H7 (cell line): ENCODE results near the gene GJB2. TPM values are rescaled to one million over a fixed set of nuclear protein-coding genes. Genes with fewer than 3 reads are reported as not detected.
"Not testable (repeated sequence)": the region's sequence is repeated elsewhere in the genome, so short reads cannot be mapped to it uniquely, and the experiment has no call there.

Source experiments
- DNase-seq: peaks from one replicate; pipeline ENCODE4 v3.0.0; 2012
- H3K27me3 ChIP-seq: 2 replicates; pipeline ENCODE4 v1.6.0; 2011; ENCODE audit warnings: mild to moderate bottlenecking, low read length; ENCODE audit not compliant: control insufficient read depth, insufficient read depth
- H3K36me3 ChIP-seq: replicated peaks from 2 replicates; pipeline ENCODE4 v1.5.1; 2011; ENCODE audit warnings: low read length; ENCODE audit not compliant: control insufficient read depth, insufficient read depth
- H3K4me3 ChIP-seq: 2 replicates; pipeline ENCODE4 v1.5.1; 2011; ENCODE audit warnings: low read depth, mild to moderate bottlenecking, control low read depth, low read length, moderate library complexity; ENCODE audit not compliant: insufficient read depth
- total RNA-seq: library from RNA; depleted of rRNA; stranded (reverse); fragments of >200 nt; shearing (Covaris generic); gene quantifications from 2 replicates; pipeline ENCODE4 v1.2.3, GENCODE V29; 2014

Gene GJB2
- total RNA-seq, 1 experiment from 2014 or later = 0.07 TPM

DNA sequence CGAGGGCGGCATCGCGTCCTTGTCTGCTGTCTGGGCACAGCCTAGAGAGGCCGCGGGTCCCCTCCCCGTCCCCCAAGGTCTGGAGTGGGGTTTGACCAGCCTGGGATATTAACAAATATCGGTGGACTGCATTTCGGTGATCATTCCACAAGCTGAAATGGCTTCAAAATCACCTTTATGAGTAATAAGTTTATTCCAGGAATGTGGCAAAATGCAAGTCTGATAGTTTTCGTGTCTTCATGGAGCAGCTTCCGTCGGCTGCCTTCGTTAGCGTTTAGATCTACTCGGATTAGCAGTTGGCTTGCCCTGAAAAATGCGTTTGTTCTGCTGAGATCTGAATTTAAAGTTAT lies 30.8 kb downstream of the GJB2 start:
- peaks cover 52% of the 10 kb centered on the region for H3K27me3 ChIP-seq
- peak overlapping the region; percentile 45; the same call in 1 of the 2 replicates for H3K4me3 ChIP-seq
- no peaks in the 10 kb centered on the region for H3K36me3 ChIP-seq
- DNase-seq = no peak

GRCh38 chr13:20161275-20161950 lies 31.3 kb downstream of the GJB2 start:
- peaks cover 52% of the 10 kb centered on the region for H3K27me3 ChIP-seq
- peak overlapping the region; percentile 45 for H3K4me3 ChIP-seq
- DNase-seq = peak; percentile 69
- no peaks in the 10 kb centered on the region for H3K36me3 ChIP-seq

GRCh38 chr13:20160306-20161274 lies 32.1 kb downstream of the GJB2 start, which contains the start of gene GJA3:
Gene GJA3 (minus strand): TSS chr13:20161052. CDS start chr13:20143288, 17,764 bp downstream.
- Histone ChIP-seq H3K4me3 (peak within 1 kb of the TSS; percentile 45), H3K36me3 (no peaks in the 10 kb centered on the region), H3K27me3 (peaks cover 52% of the 10 kb centered on the region)
- DNase-seq = peak; percentile 92

- Histone ChIP-seq H3K4me3 (peak overlapping the region; percentile 45; the same call in 1 of the 2 replicates), H3K36me3 (no peaks in the 10 kb centered on the region), H3K27me3 (peaks cover 52% of the 10 kb centered on the region)
- no peak for DNase-seq
These were observed 33.0 kb downstream of the GJB2 start for GRCh38 chr13:20159646-20160305.

DNA sequence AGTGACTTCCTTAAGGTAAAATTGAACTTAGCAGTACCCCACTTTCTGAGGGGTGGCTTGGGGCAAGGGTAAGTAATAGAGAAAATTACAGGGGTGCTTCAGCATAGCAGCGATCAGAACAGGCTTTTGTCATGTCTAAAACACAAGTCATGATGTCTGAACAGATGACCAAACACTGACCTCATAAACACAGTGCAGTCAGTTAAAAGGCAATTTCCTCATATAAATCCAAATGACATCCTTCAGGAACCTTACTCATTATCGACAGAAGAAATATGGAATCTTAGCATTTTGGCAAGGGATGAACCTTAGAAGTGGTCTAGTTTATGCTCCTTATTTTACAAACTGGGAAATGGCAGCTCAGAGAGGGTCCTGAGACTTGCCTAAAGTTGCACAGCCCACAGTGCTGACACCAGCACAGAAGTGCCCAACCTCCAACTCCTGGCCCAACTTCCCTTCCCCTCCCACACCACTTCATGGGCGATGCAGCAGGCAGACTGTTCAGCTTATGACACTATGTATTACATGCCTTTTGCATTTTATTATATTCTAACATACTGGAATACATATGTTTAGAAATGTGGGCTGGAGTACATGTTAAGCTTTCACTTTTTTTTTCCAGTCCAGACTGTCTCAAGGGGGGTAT lies 35.5 kb downstream of the GJB2 start:
- DNase-seq = no peak
- H3K27me3 ChIP-seq = peaks cover 41% of the 10 kb centered on the region

DNA sequence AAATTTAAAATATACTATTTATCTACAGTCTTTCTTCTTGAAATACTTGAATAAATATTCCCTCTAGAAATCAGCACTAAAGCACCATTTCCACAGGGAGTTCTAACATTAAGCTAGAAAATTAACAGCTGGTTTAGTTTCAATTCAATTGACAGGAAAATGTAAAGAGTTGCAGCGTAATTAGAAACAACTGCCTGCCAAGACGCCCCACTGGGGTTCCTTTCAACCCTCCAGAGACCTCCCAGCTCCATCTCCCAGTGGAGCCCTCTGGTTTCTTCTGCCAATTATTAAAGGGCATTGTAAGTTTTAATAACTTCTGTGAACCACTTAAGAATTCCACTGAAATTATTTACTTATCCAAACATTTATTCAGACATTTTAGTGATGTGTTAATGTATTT lies 36.0 kb downstream of the GJB2 start:
- peaks cover 36% of the 10 kb centered on the region for H3K27me3 ChIP-seq
- H3K36me3 ChIP-seq = no peaks in the 10 kb centered on the region
- DNase-seq = peak; percentile 69
- no peak overlapping the region for H3K4me3 ChIP-seq

More for the DNA sequence above, 35.5 kb downstream of the GJB2 start:
- Histone ChIP-seq H3K36me3 (no peaks in the 10 kb centered on the region), H3K4me3 (no peak overlapping the region)

- H3K4me3 ChIP-seq, H3K27me3 ChIP-seq, DNase-seq, H3K36me3 ChIP-seq: not testable (repeated sequence)
These were observed 39.4 kb downstream of the GJB2 start for GRCh38 chr13:20153290-20153689.

DNA sequence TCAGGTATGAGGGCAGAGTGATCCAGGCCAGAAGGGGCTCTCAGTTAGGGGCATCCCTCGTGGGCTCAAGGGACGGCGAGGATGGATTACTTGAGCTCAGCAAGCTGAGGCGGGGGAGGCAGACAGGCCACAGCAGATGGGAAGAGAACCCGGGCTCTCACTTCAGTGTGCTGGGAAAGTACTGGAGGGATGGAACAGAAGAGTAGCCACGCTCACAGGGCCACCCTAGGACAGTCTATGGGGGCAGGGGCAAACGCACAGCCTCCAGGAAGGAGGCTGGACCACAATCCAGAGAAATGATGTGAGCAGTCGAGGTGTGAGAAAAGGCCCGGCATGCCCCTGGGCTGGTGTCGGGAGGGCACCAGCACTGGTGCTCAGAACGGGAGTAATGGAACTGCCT lies 41.1 kb downstream of the GJB2 start:
- DNase-seq = no peak
- no peak overlapping the region for H3K4me3 ChIP-seq

DNA sequence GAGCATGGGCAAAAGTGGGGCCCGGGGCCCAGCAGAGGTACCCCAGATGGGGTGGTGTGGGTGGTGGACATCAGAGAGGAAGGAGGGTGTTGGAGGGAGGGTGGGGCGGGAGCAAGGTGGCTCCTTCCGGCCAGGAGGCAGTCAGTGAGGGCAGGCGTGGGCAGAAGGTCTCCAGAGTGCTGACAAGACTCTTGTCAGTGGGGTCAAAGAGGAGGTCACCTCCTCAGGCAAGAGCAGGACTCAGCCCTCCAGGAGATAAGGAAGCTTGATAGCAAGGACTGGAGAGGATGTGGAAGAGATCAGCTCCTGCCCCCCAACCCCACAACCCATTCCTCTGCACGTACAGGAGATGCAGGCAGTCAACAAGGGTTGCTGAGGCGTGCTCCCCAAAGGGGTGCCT lies 41.7 kb downstream of the GJB2 start:
- H3K27me3 ChIP-seq = no peaks in the 10 kb centered on the region
- DNase-seq = no peak
- no peaks in the 10 kb centered on the region for H3K36me3 ChIP-seq
- H3K4me3 ChIP-seq = no peak overlapping the region

More for the DNA sequence above, 41.1 kb downstream of the GJB2 start:
- Histone ChIP-seq H3K36me3 (no peaks in the 10 kb centered on the region), H3K27me3 (no peaks in the 10 kb centered on the region)

- Histone ChIP-seq H3K4me3 (no peak overlapping the region), H3K27me3 (no peaks in the 10 kb centered on the region; the same call in 1 of the 2 replicates), H3K36me3 (no peaks in the 10 kb centered on the region)
- DNase-seq = no peak
These were observed 42.2 kb downstream of the GJB2 start for GRCh38 chr13:20150561-20150960.

- no peaks in the 10 kb centered on the region for H3K36me3 ChIP-seq
- H3K4me3 ChIP-seq = no peak overlapping the region
- no peaks in the 10 kb centered on the region; the same call in 1 of the 2 replicates for H3K27me3 ChIP-seq
- DNase-seq = no peak
These were observed 43.0 kb downstream of the GJB2 start for GRCh38 chr13:20149762-20150161.

- Histone ChIP-seq H3K36me3 (no peaks in the 10 kb centered on the region), H3K4me3 (no peak overlapping the region), H3K27me3 (no peaks in the 10 kb centered on the region; the same call in 1 of the 2 replicates)
- no peak for DNase-seq
These were observed 44.1 kb downstream of the GJB2 start for GRCh38 chr13:20148501-20149183.

DNA sequence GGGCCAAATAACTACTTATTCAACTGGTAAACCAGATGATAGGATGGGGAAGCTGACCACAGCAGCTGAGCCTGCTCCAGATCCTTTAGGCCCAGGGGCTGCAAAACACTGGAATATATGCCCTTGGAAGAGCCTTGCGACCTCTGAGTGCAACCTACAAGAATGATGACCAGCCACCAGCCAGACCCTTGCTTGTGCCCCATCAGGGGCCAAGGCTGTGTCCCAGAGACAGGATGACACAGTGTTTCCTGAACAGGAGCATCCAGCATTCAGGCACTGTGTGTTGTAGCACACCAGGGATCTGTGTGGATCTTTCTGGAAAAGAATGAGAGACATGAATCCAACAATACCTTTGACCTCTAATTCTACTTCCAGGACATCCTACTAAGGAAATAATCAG lies 46.4 kb downstream of the GJB2 start:
- H3K36me3 ChIP-seq = no peaks in the 10 kb centered on the region
- no peaks in the 10 kb centered on the region; the same call in 1 of the 2 replicates for H3K27me3 ChIP-seq
- DNase-seq = no peak
- no peak overlapping the region for H3K4me3 ChIP-seq
